RCC 7860 (cell line): ENCODE data around the gene GRAMD2B.
"Not testable (repeated sequence)": the region's sequence is repeated elsewhere in the genome, so short reads cannot be mapped to it uniquely, and the experiment has no call there.

Experiments
- DNase-seq: peaks from one replicate; pipeline ENCODE4 v3.0.0-alpha.2; 2015; ENCODE audit warnings: low spot score
- FAIRE-seq: peaks from 2 replicates; lab custom pipeline; 2012; peaks lifted over from hg19 to GRCh38; lab: Jason Lieb, UNC

Gene GRAMD2B

GRCh38 chr5:126403876-126404275 lies 19.3 kb upstream of the GRAMD2B start:
- FAIRE-seq, result no peak
- no peak for DNase-seq

GRCh38 chr5:126410623-126411022 lies 12.6 kb upstream of the GRAMD2B start:
- DNase-seq (no peak), FAIRE-seq (no peak)

- FAIRE-seq (no peak), DNase-seq (no peak)
These were observed 9.4 kb upstream of the GRAMD2B start for GRCh38 chr5:126413856-126414255.

- FAIRE-seq, result no peak
- no peak for DNase-seq
These were observed 8.2 kb upstream of the GRAMD2B start for GRCh38 chr5:126414874-126415502.

- FAIRE-seq (no peak), DNase-seq (no peak)
These were observed 7.4 kb upstream of the GRAMD2B start for GRCh38 chr5:126415789-126416188.

GRCh38 chr5:126416266-126416925 lies 6.8 kb upstream of the GRAMD2B start:
- FAIRE-seq (no peak), DNase-seq (no peak)

GRCh38 chr5:126417178-126417577 lies 6.0 kb upstream of the GRAMD2B start:
- FAIRE-seq (no peak), DNase-seq (no peak)

GRCh38 chr5:126419102-126419501 lies 4.1 kb upstream of the GRAMD2B start:
- FAIRE-seq (no peak), DNase-seq (no peak)

GRCh38 chr5:126428421-126428820 lies 5.2 kb downstream of the GRAMD2B start:
- DNase-seq (no peak), FAIRE-seq (no peak)

GRCh38 chr5:126430631-126431030 lies 7.4 kb downstream of the GRAMD2B start:
- FAIRE-seq, result no peak

GRCh38 chr5:126433701-126434100 lies 10.5 kb downstream of the GRAMD2B start:
- DNase-seq (no peak), FAIRE-seq (no peak)

More at GRCh38 chr5:126430631-126431030, 7.4 kb downstream of the GRAMD2B start:
- DNase-seq, result no peak

GRCh38 chr5:126435261-126435660 lies 12.1 kb downstream of the GRAMD2B start:
- DNase-seq (no peak), FAIRE-seq (no peak)

GRCh38 chr5:126435714-126436113 lies 12.5 kb downstream of the GRAMD2B start:
- FAIRE-seq, result no peak
- no peak for DNase-seq

GRCh38 chr5:126437721-126438120 lies 14.5 kb downstream of the GRAMD2B start:
- no peak for FAIRE-seq
- DNase-seq, result no peak

GRCh38 chr5:126438267-126438666 lies 15.1 kb downstream of the GRAMD2B start:
- FAIRE-seq (no peak), DNase-seq (no peak)

GRCh38 chr5:126438868-126439267 lies 15.7 kb downstream of the GRAMD2B start:
- DNase-seq (no peak), FAIRE-seq (no peak)

- not testable (repeated sequence) for DNase-seq, FAIRE-seq
These were observed 16.5 kb downstream of the GRAMD2B start for GRCh38 chr5:126439724-126440123.

- no peak for FAIRE-seq
- no peak for DNase-seq
These were observed 18.0 kb downstream of the GRAMD2B start for GRCh38 chr5:126441230-126441629.

GRCh38 chr5:126443374-126443851 lies 20.2 kb downstream of the GRAMD2B start:
- DNase-seq, result no peak
- FAIRE-seq, result no peak

- DNase-seq (no peak), FAIRE-seq (no peak)
These were observed 20.9 kb downstream of the GRAMD2B start for GRCh38 chr5:126444137-126444536.

GRCh38 chr5:126445502-126446174 lies 22.4 kb downstream of the GRAMD2B start:
- DNase-seq (no peak), FAIRE-seq (no peak)
